PC-9 (cell line): ENCODE data around the gene ACTL7A. TPM values are rescaled to one million over a fixed set of nuclear protein-coding genes. Genes with fewer than 3 reads are reported as not detected.

ENCODE experiments used
- BruUV-seq: library from RNA; stranded (reverse); fragments of 400-500 nt; replicated peaks from 2 replicates; lab custom pipeline; 2021; lab: Mats Ljungman, UMichigan
- CTCF ChIA-PET: fragments of 300-600 bp; sonication (Branson Sonifier 250); formaldehyde crosslinking; loops from one replicate; lab custom pipeline; 2022; ENCODE audit warnings: antibody characterized with exemption; lab: Charles Lee
- POLR2A ChIA-PET: fragments of 300-600 bp; sonication (Branson Sonifier 250); formaldehyde crosslinking; loops from one replicate; lab custom pipeline; 2022; ENCODE audit warnings: antibody characterized with exemption; ENCODE audit not compliant: unreplicated experiment; lab: Charles Lee
- DNase-seq, 2 experiments: peaks; one replicate each; pipeline versions ENCODE4 v3.0.0 to v3.0.0-alpha.2; 2015 to 2022; ENCODE audit warnings: mixed read lengths in 1 of 2
- H2AFZ ChIP-seq: fragments of 200-600 bp; sonication (generic); 2 replicates; pipeline ENCODE4 v1.8.1; 2017; ENCODE audit warnings: antibody characterized with exemption
- H3F3A ChIP-seq: fragments of 200-600 bp; sonication (generic); 2 replicates; pipeline ENCODE4 v1.8.1; 2017; ENCODE audit warnings: antibody characterized with exemption, mild to moderate bottlenecking, low read depth; ENCODE audit not compliant: insufficient read depth
- H3K27ac ChIP-seq: fragments of 200-600 bp; sonication (generic); 2 replicates; pipeline ENCODE4 v1.6.1; 2016; ENCODE audit warnings: mixed run types
- H3K27me3 ChIP-seq: fragments of 200-600 bp; sonication (generic); 2 replicates; pipeline ENCODE4 v1.6.1; 2016; ENCODE audit warnings: low read depth, mixed run types; ENCODE audit not compliant: insufficient read depth
- H3K36me3 ChIP-seq: fragments of 200-600 bp; sonication (generic); 2 replicates; pipeline ENCODE4 v1.6.1; 2016; ENCODE audit warnings: low read depth, mixed run types
- H3K4me1 ChIP-seq: fragments of 200-600 bp; sonication (generic); replicated peaks from 2 replicates; pipeline ENCODE4 v1.6.1; 2016; ENCODE audit warnings: mixed run types; ENCODE audit not compliant: insufficient read depth
- H3K4me2 ChIP-seq: fragments of 200-600 bp; sonication (generic); 2 replicates; pipeline ENCODE4 v1.6.1; 2017; ENCODE audit warnings: mixed run types
- H3K4me3 ChIP-seq: fragments of 200-600 bp; sonication (generic); 2 replicates; pipeline ENCODE4 v1.6.1; 2016; ENCODE audit warnings: mixed run types
- H3K79me2 ChIP-seq: fragments of 200-600 bp; sonication (generic); 2 replicates; pipeline ENCODE4 v1.6.1; 2017; ENCODE audit warnings: low read depth, mixed run types
- H3K9me2 ChIP-seq: fragments of 200-600 bp; sonication (generic); 2 replicates; pipeline ENCODE4 v1.8.1; 2017; ENCODE audit warnings: mild to moderate bottlenecking; ENCODE audit not compliant: insufficient read depth
- H3K9me3 ChIP-seq: fragments of 200-600 bp; sonication (generic); 2 replicates; pipeline ENCODE4 v1.8.1; 2016; ENCODE audit warnings: low read depth; ENCODE audit not compliant: insufficient read depth
- H4K20me1 ChIP-seq: fragments of 200-600 bp; sonication (generic); 2 replicates; pipeline ENCODE4 v1.8.1; 2017; ENCODE audit not compliant: insufficient read depth
- EZH2 ChIP-seq: fragments of 200-600 bp; sonication (generic); IDR thresholded peaks from 2 replicates; pipeline ENCODE4 v1.8.0; 2017; ENCODE audit warnings: antibody characterized with exemption, low read depth
- intact Hi-C: fragments of 100-400 bp; cut with micrococcal nuclease; formaldehyde crosslinking; loops from one replicate; pipeline ENCODE4 v1.10.0; 2022; ENCODE audit not compliant: unreplicated experiment
- total RNA-seq: library from RNA; stranded (reverse); gene quantifications from 2 replicates; pipeline ENCODE4 v1.2.3, GENCODE V29; 2021
- TF ChIP-seq, protein P1 (sequence below): fragments of 200-600 bp; sonication (generic); conservative IDR thresholded peaks from 2 replicates; pipeline ENCODE4 v1.6.1; 2017; ENCODE audit warnings: mixed run types, antibody characterized with exemption, mild to moderate bottlenecking, moderate library complexity

The ACTL7A gene
- total RNA-seq, 1 experiment from 2014 or later = not detected

- BruUV-seq = no TSS peak
- Histone ChIP-seq H3K9me2 (no peaks in the 10 kb centered on the region), H3K36me3 (no peaks in the 10 kb centered on the region), H4K20me1 (no peaks in the 10 kb centered on the region), H2AFZ (no peak overlapping the region), H3K4me2 (no peak overlapping the region), H3K4me3 (no peak overlapping the region), H3K27me3 (no peaks in the 10 kb centered on the region), H3K4me1 (no peaks in the 10 kb centered on the region), H3K79me2 (no peaks in the 10 kb centered on the region), H3K9me3 (peaks cover 6% of the 10 kb centered on the region; the same call in 1 of the 2 replicates), H3K27ac (no peak overlapping the region), H3F3A (no peaks in the 10 kb centered on the region)
- ChIA-PET POLR2A (no interaction called here), CTCF (no interaction called here)
- no peak for DNase-seq
- TF ChIP-seq EZH2 = no peak
- TF ChIP-seq, protein P1, sequence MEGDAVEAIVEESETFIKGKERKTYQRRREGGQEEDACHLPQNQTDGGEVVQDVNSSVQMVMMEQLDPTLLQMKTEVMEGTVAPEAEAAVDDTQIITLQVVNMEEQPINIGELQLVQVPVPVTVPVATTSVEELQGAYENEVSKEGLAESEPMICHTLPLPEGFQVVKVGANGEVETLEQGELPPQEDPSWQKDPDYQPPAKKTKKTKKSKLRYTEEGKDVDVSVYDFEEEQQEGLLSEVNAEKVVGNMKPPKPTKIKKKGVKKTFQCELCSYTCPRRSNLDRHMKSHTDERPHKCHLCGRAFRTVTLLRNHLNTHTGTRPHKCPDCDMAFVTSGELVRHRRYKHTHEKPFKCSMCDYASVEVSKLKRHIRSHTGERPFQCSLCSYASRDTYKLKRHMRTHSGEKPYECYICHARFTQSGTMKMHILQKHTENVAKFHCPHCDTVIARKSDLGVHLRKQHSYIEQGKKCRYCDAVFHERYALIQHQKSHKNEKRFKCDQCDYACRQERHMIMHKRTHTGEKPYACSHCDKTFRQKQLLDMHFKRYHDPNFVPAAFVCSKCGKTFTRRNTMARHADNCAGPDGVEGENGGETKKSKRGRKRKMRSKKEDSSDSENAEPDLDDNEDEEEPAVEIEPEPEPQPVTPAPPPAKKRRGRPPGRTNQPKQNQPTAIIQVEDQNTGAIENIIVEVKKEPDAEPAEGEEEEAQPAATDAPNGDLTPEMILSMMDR = no peak
- intact Hi-C loops = no loop called here
Measured at GRCh38 chr9:108861464-108861863, 602 bp upstream of the ACTL7A start.

- ChIA-PET CTCF (no interaction called here), POLR2A (no interaction called here)
- no peak overlapping the region for H3K4me2 ChIP-seq
Measured at GRCh38 chr9:108863891-108864290, 1.8 kb downstream of the ACTL7A start.

DNA sequence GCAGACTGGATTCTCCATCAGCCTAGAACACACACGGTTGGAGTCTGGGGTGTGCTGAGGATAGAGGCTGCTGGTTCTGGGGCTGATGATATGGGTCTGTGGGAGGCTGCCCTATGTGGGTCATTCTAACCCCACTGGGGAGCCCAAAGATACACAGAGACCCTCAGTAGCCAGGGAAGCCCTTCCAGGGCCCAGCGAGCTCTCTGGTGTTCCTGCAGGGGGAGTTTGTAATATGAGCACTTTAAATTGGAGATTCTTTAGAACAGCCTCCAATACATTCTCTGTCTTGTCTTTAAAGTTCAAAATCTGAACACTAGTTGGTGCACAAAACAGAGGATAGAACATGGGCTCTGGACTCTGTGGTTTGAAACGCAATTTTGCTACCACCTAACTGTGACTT is 2.4 kb downstream of the ACTL7A start:
- Histone ChIP-seq H3K4me1 (peaks cover 14% of the 10 kb centered on the region), H3K4me2 (no peak overlapping the region), H3K9me3 (peaks cover 3% of the 10 kb centered on the region; the same call in 1 of the 2 replicates), H3K27me3 (no peaks in the 10 kb centered on the region), H3K9me2 (no peaks in the 10 kb centered on the region), H3K27ac (no peak overlapping the region), H4K20me1 (no peaks in the 10 kb centered on the region), H2AFZ (no peak overlapping the region), H3F3A (no peaks in the 10 kb centered on the region; the same call in 1 of the 2 replicates), H3K4me3 (no peak overlapping the region), H3K36me3 (0 out of 2 replicates have a peak, but pooled peaks cover 6% of the 10 kb centered on the region), H3K79me2 (no peaks in the 10 kb centered on the region)
- CTCF ChIA-PET = no interaction called here
- intact Hi-C loops = no loop called here
- POLR2A ChIA-PET = interaction anchor here (0.6 kb wide), 1 partner anchor 17 kb away, joined by 5 read pairs; no protein-coding TSS in a partner anchor
- BruUV-seq = no TSS peak
- no peak for TF ChIP-seq EZH2
- TF ChIP-seq, protein P1 = no peak
- no peak for DNase-seq

More at GRCh38 chr9:108863891-108864290, 1.8 kb downstream of the ACTL7A start:
- H3K27ac ChIP-seq = no peak overlapping the region
- no peak overlapping the region for H2AFZ ChIP-seq
- intact Hi-C loops = no loop called here
- no peaks in the 10 kb centered on the region for H3K79me2 ChIP-seq
- H3F3A ChIP-seq = no peaks in the 10 kb centered on the region; the same call in 1 of the 2 replicates
- peaks cover 9% of the 10 kb centered on the region for H3K4me1 ChIP-seq
- no peaks in the 10 kb centered on the region for H3K27me3 ChIP-seq
- TF ChIP-seq, protein P1 = no peak
- no peak for TF ChIP-seq EZH2
- 0 out of 2 replicates have a peak, but pooled peaks cover 6% of the 10 kb centered on the region for H3K36me3 ChIP-seq
- peaks cover 6% of the 10 kb centered on the region; the same call in 1 of the 2 replicates for H3K9me3 ChIP-seq
- DNase-seq = no peak
- no peaks in the 10 kb centered on the region for H4K20me1 ChIP-seq
- no peak overlapping the region for H3K4me3 ChIP-seq
- BruUV-seq = no TSS peak
- no peaks in the 10 kb centered on the region for H3K9me2 ChIP-seq
